ENCODE results near the gene MAPK4.
"Not testable (repeated sequence)": the region's sequence is repeated elsewhere in the genome, so short reads cannot be mapped to it uniquely, and the experiment has no call there.

MAPK4 gene

DNA sequence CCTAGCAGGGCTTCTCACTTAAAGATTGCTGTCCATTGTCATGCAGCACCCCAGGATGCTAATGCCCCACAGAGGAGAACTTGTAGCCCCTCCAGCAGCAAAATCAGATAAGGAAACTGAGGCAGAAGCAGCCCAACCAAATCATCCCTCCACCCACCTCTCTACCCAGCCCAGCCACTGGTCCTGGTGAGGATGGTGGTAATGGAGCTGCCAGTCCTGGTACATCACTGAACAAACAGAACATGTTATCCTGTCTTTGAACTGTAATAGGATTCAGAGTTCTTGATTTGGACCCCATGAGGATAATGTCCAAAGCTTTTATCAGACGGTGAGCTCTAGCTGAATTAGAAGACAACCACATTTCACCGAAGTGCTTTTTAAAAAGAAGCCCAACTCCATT, 146.8 kb downstream of the MAPK4 start:
- intact Hi-C loops (cut with micrococcal nuclease), result no loop called here
- H3K4me1 Mint-ChIP-seq (ENCODE audit: low read depth), result no peaks in the 10 kb centered on the region
- no peaks in the 10 kb centered on the region for H3K27me3 Mint-ChIP-seq
- no peak overlapping the region for H3K27ac Mint-ChIP-seq
- H3K9me3 Mint-ChIP-seq, result no peaks in the 10 kb centered on the region
- no peak overlapping the region for H3K4me3 Mint-ChIP-seq
- no peaks in the 10 kb centered on the region for H3K36me3 Mint-ChIP-seq (ENCODE audit: low read depth)

- H3K27me3 Mint-ChIP-seq; H3K4me3 Mint-ChIP-seq; intact Hi-C loops (cut with micrococcal nuclease): not testable (repeated sequence)
Measured at GRCh38 chr18:50707297-50707696, 147.4 kb downstream of the MAPK4 start.

DNA sequence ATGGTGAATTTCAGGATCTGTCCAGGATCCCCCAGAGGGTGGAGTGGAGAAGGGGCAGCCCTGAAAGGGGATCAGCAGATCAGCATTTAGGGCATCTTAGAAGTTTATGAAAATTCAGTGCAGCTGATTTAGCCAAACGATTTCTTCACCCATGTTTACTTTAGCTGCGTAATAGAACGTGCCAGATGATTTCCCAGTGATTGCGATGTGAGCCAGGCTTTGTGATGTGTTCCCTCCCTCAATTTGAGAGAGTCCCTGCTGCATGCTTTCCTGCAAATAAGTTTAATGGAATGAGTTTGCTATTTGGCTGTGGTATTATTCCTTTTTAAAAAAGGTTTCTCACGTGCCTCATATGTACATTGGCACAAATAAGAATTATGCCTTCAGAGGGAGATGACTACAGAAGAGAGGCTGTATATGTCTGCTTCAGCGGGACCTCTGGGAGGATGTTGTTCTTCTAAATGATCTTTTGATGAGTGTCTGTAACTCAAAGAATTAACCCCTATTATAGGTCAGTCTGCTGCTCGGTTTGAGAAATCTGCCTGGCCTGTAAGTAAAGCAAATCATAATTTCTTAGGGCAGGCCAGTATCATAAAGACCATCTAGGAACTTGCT, 148.1 kb downstream of the MAPK4 start:
- Mint-ChIP-seq H3K27ac (no peak overlapping the region), H3K4me1 (ENCODE audit: low read depth) (no peaks in the 10 kb centered on the region), H3K4me3 (no peak overlapping the region), H3K9me3 (no peaks in the 10 kb centered on the region), H3K27me3 (no peaks in the 10 kb centered on the region), H3K36me3 (ENCODE audit: low read depth) (no peaks in the 10 kb centered on the region)
- intact Hi-C loops (cut with micrococcal nuclease), result no loop called here

More at GRCh38 chr18:50707297-50707696, 147.4 kb downstream of the MAPK4 start:
- not testable (repeated sequence) for H3K36me3 Mint-ChIP-seq (ENCODE audit: low read depth); H3K4me1 Mint-ChIP-seq (ENCODE audit: low read depth); H3K9me3 Mint-ChIP-seq; H3K27ac Mint-ChIP-seq

- H3K36me3 Mint-ChIP-seq (ENCODE audit: low read depth), result no peaks in the 10 kb centered on the region
- H3K9me3 Mint-ChIP-seq, result no peaks in the 10 kb centered on the region
- H3K27me3 Mint-ChIP-seq, result no peaks in the 10 kb centered on the region
- no peak overlapping the region for H3K27ac Mint-ChIP-seq
- intact Hi-C loops (cut with micrococcal nuclease), result no loop called here
- no peak overlapping the region for H3K4me3 Mint-ChIP-seq
- no peaks in the 10 kb centered on the region for H3K4me1 Mint-ChIP-seq (ENCODE audit: low read depth)
Measured at GRCh38 chr18:50709193-50709592, 149.3 kb downstream of the MAPK4 start.

DNA sequence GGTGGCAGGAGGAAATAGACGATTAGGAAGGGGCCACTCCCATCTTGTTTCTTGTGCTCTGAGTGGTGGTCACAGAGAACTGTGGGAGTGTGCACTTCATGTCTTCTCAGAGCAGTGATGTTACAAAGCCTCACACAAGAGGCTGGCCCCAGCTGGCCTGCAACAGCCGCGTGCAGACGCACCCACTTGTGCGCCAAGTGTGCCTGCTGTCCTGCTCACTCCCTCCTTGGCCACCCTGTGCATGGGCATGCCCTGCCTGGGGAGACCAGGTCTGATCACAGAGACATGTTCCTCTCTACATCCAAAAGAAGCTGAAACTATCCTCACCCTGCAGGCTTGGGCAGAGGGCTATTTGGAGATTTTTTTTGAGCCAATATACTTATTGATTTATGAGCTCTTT, 151.5 kb downstream of the MAPK4 start:
- no peaks in the 10 kb centered on the region for H3K9me3 Mint-ChIP-seq
- no peaks in the 10 kb centered on the region for H3K4me1 Mint-ChIP-seq (ENCODE audit: low read depth)
- no peak overlapping the region for H3K4me3 Mint-ChIP-seq
- no peaks in the 10 kb centered on the region for H3K27me3 Mint-ChIP-seq
- H3K27ac Mint-ChIP-seq, result no peak overlapping the region
- H3K36me3 Mint-ChIP-seq (ENCODE audit: low read depth), result no peaks in the 10 kb centered on the region
- intact Hi-C loops (cut with micrococcal nuclease), result no loop called here

- H3K9me3 Mint-ChIP-seq, result no peaks in the 10 kb centered on the region
- intact Hi-C loops (cut with micrococcal nuclease), result no loop called here
- H3K4me3 Mint-ChIP-seq, result no peak overlapping the region
- H3K27ac Mint-ChIP-seq, result no peak overlapping the region
- H3K27me3 Mint-ChIP-seq, result no peaks in the 10 kb centered on the region
- no peaks in the 10 kb centered on the region for H3K36me3 Mint-ChIP-seq (ENCODE audit: low read depth)
- no peaks in the 10 kb centered on the region for H3K4me1 Mint-ChIP-seq (ENCODE audit: low read depth)
Measured at GRCh38 chr18:50715919-50716318, 156.0 kb downstream of the MAPK4 start.

DNA sequence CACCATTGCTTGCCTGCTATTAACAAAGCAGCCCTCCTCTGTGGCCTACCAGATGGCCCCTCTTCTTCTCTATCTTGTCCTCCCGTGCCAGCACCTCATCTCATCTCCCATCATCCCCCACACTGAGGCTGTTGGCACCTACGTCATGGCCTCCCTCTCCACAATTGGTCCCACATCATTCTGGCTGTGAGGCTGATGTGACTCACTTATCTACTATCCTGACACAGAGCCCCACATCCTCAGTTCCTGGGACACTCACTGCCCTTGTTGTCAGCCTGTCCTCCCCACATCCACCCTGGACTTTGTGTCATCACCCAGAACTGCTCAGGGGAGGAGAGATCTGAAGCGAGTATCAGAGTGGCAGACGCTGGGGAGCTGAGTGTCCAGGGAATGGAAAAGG, 157.0 kb downstream of the MAPK4 start:
- Mint-ChIP-seq H3K36me3 (ENCODE audit: low read depth) (no peaks in the 10 kb centered on the region), H3K27ac (no peak overlapping the region), H3K4me3 (no peak overlapping the region), H3K4me1 (ENCODE audit: low read depth) (no peaks in the 10 kb centered on the region), H3K9me3 (no peaks in the 10 kb centered on the region), H3K27me3 (no peaks in the 10 kb centered on the region)
- intact Hi-C loops (cut with micrococcal nuclease), result no loop called here

- H3K9me3 Mint-ChIP-seq, result no peaks in the 10 kb centered on the region
- intact Hi-C loops (cut with micrococcal nuclease), result no loop called here
- H3K4me1 Mint-ChIP-seq (ENCODE audit: low read depth), result no peaks in the 10 kb centered on the region
- H3K4me3 Mint-ChIP-seq, result no peak overlapping the region
- H3K27ac Mint-ChIP-seq, result no peak overlapping the region
- H3K27me3 Mint-ChIP-seq, result no peaks in the 10 kb centered on the region
- no peaks in the 10 kb centered on the region for H3K36me3 Mint-ChIP-seq (ENCODE audit: low read depth)
Measured at GRCh38 chr18:50717563-50717962, 157.7 kb downstream of the MAPK4 start.

DNA sequence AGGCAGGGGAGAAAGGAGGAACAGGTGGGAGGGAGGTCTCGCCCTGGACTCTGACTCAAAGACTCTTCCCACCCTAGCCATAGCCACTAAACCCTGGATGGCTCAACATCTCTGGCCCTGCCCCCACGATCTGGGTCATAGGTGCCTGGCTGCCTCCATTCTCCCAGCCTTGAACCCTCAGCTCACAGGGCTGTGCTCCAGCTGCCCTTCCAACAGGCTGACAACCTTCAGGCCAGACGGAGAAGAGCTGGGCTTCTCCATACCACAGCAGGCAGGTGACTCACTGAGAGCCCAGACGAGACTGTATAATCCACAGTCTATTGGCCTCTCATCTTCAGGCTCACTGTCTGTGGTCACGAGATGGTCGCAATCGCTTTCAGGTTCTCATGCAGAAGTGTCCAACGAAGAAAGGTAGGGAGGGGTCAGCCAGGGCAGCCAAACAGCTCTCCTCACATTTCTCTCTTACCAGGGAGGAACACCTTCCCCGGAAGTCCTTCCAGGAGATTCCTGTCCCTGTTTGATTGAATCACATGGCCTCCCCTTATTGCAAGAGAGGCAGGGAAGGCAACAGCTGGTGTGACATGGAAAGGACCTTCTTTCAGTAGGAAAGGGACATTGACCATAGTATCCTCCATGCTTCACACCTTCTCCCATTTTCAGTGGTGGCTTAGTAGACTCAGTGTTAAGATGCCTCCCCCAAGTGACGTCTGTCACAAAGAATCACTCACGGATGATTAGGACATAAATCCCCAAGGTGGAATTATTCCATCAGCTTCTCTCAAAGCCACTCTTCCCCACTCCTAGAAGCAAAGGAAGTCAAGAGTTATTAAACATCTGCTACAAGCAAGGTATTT, 159.8 kb downstream of the MAPK4 start:
- H3K36me3 Mint-ChIP-seq (ENCODE audit: low read depth), result no peaks in the 10 kb centered on the region
- H3K4me3 Mint-ChIP-seq, result no peak overlapping the region
- no peaks in the 10 kb centered on the region for H3K27me3 Mint-ChIP-seq
- H3K27ac Mint-ChIP-seq, result no peak overlapping the region
- H3K4me1 Mint-ChIP-seq (ENCODE audit: low read depth), result no peaks in the 10 kb centered on the region
- intact Hi-C loops (cut with micrococcal nuclease), result no loop called here
- no peaks in the 10 kb centered on the region for H3K9me3 Mint-ChIP-seq

GRCh38 chr18:50720325-50720674, 160.4 kb downstream of the MAPK4 start:
- Mint-ChIP-seq H3K27ac (no peak overlapping the region), H3K9me3 (no peaks in the 10 kb centered on the region), H3K4me1 (ENCODE audit: low read depth) (no peaks in the 10 kb centered on the region), H3K4me3 (no peak overlapping the region), H3K27me3 (no peaks in the 10 kb centered on the region), H3K36me3 (ENCODE audit: low read depth) (no peaks in the 10 kb centered on the region)
- intact Hi-C loops (cut with micrococcal nuclease), result no loop called here

DNA sequence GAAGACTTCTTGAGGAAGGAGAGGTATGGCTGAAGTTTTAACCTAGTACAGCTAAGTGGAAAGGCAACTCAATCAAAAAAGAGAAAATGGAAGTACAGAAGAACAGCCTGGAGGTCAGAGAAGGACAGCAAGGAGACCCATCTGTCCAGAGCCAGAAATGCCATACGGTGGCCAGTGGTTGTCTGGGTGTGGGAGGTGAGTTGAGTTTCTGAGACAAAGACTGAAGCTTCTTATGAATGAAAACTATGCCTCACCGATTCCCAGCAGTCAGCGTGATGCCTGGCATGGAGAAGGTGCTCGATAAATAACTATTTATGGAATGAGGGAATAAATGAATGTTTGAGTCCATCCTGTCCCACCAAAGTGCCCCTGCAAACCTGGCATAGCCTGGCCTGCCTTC, 161.1 kb downstream of the MAPK4 start:
- Mint-ChIP-seq H3K27me3 (no peaks in the 10 kb centered on the region), H3K9me3 (no peaks in the 10 kb centered on the region), H3K27ac (no peak overlapping the region), H3K36me3 (ENCODE audit: low read depth) (no peaks in the 10 kb centered on the region), H3K4me1 (ENCODE audit: low read depth) (no peaks in the 10 kb centered on the region), H3K4me3 (no peak overlapping the region)
- intact Hi-C loops (cut with micrococcal nuclease), result no loop called here

DNA sequence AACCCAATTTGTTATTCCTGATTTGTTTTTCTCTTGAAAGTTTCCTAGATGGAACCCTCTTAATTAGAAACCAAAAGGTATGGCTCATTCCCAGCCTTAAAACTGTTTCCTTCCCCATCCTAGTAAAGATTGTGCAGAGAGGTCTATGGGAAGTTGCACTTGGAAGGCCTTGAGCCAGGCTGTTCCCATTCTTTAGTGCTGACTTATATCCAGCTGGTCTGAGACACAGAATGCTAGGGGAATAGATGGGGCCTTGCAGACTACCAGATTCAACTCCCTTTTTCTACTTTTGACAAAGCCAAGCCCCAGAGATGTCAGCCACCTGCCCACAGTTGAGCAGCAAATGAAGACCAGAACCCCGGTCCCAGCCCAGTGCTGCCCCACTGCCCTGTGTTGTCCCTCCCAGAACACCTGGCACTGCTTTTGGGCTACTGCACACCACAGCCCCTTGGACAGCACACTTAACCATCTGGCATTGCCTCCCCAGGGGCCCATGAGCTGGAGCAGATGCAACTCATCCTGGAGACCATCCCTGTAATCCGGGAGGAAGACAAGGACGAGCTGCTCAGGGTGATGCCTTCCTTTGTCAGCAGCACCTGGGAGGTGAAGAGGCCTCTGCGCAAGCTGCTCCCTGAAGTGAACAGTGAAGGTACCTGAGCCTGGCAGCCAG, 161.7 kb downstream of the MAPK4 start:
- Mint-ChIP-seq H3K4me3 (no peak overlapping the region), H3K36me3 (ENCODE audit: low read depth) (no peaks in the 10 kb centered on the region), H3K27ac (no peak overlapping the region), H3K4me1 (ENCODE audit: low read depth) (no peaks in the 10 kb centered on the region), H3K9me3 (no peaks in the 10 kb centered on the region), H3K27me3 (no peaks in the 10 kb centered on the region)
- intact Hi-C loops (cut with micrococcal nuclease), result no loop called here

GRCh38 chr18:50722311-50722710, 162.4 kb downstream of the MAPK4 start:
- H3K36me3 Mint-ChIP-seq (ENCODE audit: low read depth), result no peaks in the 10 kb centered on the region

DNA sequence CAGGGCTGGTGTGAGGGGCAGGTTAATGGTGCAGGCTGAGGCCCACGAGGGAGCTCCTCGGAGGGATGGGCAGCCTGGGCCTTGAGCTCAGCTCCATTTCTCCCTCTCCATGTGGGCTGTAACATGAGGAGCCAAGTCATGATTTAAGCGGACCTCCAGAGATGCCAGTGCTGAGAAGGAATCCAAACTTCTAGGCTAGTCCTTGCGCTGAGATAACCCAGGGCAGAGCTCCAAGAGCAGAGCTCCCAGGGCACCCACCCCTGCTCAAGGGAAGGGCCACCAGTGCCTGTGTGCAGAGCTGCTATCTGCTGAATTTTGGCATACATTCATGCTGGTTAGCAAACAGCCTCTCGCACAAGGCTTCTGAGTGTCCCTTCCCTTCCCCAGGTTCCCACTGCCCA, 164.9 kb downstream of the MAPK4 start:
- H3K27me3 Mint-ChIP-seq, result peaks cover 4% of the 10 kb centered on the region
- intact Hi-C loops (cut with micrococcal nuclease), result no loop called here
- H3K27ac Mint-ChIP-seq, result no peak overlapping the region
- H3K36me3 Mint-ChIP-seq (ENCODE audit: low read depth), result no peaks in the 10 kb centered on the region
- no peaks in the 10 kb centered on the region for H3K4me1 Mint-ChIP-seq (ENCODE audit: low read depth)
- no peak overlapping the region for H3K4me3 Mint-ChIP-seq
- H3K9me3 Mint-ChIP-seq, result no peaks in the 10 kb centered on the region

More at GRCh38 chr18:50722311-50722710, 162.4 kb downstream of the MAPK4 start:
- no peaks in the 10 kb centered on the region for H3K4me1 Mint-ChIP-seq (ENCODE audit: low read depth)
- H3K27ac Mint-ChIP-seq, result no peak overlapping the region
- no peaks in the 10 kb centered on the region for H3K27me3 Mint-ChIP-seq
- H3K9me3 Mint-ChIP-seq, result no peaks in the 10 kb centered on the region
- intact Hi-C loops (cut with micrococcal nuclease), result no loop called here
- H3K4me3 Mint-ChIP-seq, result no peak overlapping the region
